CD4-positive, alpha-beta T cell (primary cell): ENCODE results near the gene DOCK4. TPM values are rescaled to one million over a fixed set of nuclear protein-coding genes. Genes with fewer than 3 reads are reported as not detected.

Experiments used
- ATAC-seq: fragments of 200-7000 bp; cut with Tn5 transposase; one replicate; pipeline ENCODE4 v1.10.0; 2022; ENCODE audit warnings: mild to moderate bottlenecking; ENCODE audit not compliant: poor library complexity
- CTCF ChIA-PET: fragments of 350-600 bp; sonication (Branson Sonifier 250); formaldehyde crosslinking; loops from one replicate; lab custom pipeline; 2021; ENCODE audit warnings: antibody characterized with exemption, inconsistent platforms; lab: Charles Lee
- POLR2A ChIA-PET: fragments of 350-600 bp; sonication (Branson Sonifier 250); formaldehyde crosslinking; loops from one replicate; lab custom pipeline; 2021; ENCODE audit warnings: antibody characterized with exemption, inconsistent platforms; lab: Charles Lee
- DNase-seq, 14 experiments: peaks; one replicate each; pipeline ENCODE4 v3.0.0-alpha.2; 2013 to 2020; ENCODE audit warnings: mixed read lengths in 2 of 14
- H3K27ac ChIP-seq, 2 donors: one replicate each; pipeline versions ENCODE4 v1.5.1 to v1.7.0; 2013; ENCODE audit warnings: low read length in 2 of 2, low read depth in 1 of 2, mild to moderate bottlenecking in 1 of 2
- H3K27me3 ChIP-seq, 2 experiments: 1 replicate in 1 of 2; 2 replicates in 1 of 2; pipeline versions ENCODE4 v1.6.1 to v1.7.0; 2013; ENCODE audit warnings: low read length in 2 of 2, control low read depth in 1 of 2, mild to moderate bottlenecking in 1 of 2, moderate library complexity in 1 of 2; ENCODE audit not compliant: insufficient read depth in 2 of 2, control insufficient read depth in 1 of 2
- H3K36me3 ChIP-seq: one replicate; pipeline ENCODE4 v1.6.1; 2013; ENCODE audit warnings: low read length, control low read depth; ENCODE audit not compliant: insufficient read depth
- H3K4me1 ChIP-seq: one replicate; pipeline ENCODE4 v1.6.1; 2013; ENCODE audit warnings: low read length, control low read depth; ENCODE audit not compliant: insufficient read depth
- H3K4me3 ChIP-seq: one replicate; pipeline ENCODE4 v1.5.1; 2013; ENCODE audit warnings: mild to moderate bottlenecking, low read length, moderate library complexity
- H3K9me3 ChIP-seq, 2 experiments: 1 replicate in 1 of 2; 2 replicates in 1 of 2; pipeline versions ENCODE4 v1.6.1 to v1.7.0; 2013; ENCODE audit warnings: low read length in 2 of 2, mild to moderate bottlenecking in 2 of 2, control low read depth in 1 of 2, moderate library complexity in 1 of 2; ENCODE audit not compliant: control insufficient read depth in 1 of 2, insufficient read depth in 1 of 2
- H3K27ac Mint-ChIP-seq: one replicate; pipeline ENCODE4 v1.8.0; 2020; ENCODE audit warnings: mixed read lengths
- H3K27me3 Mint-ChIP-seq: one replicate; pipeline ENCODE4 v1.8.0; 2021; ENCODE audit warnings: mixed read lengths
- H3K36me3 Mint-ChIP-seq: one replicate; pipeline ENCODE4 v1.8.0; 2021; ENCODE audit warnings: low read depth, mixed read lengths
- H3K4me1 Mint-ChIP-seq: one replicate; pipeline ENCODE4 v1.8.0; 2021; ENCODE audit warnings: low read depth, mixed read lengths
- H3K4me3 Mint-ChIP-seq: one replicate; pipeline ENCODE4 v1.8.0; 2020; ENCODE audit warnings: mild to moderate bottlenecking, mixed read lengths
- H3K9me3 Mint-ChIP-seq: one replicate; pipeline ENCODE4 v1.8.0; 2020; ENCODE audit warnings: mixed read lengths
- intact Hi-C, 2 experiments: fragments of 100-400 bp; cut with DNase I in 1 of 2; cut with micrococcal nuclease in 1 of 2; formaldehyde crosslinking; loops; one replicate each; pipeline versions ENCODE4 v1.15.1 to v1.9.0; 2023 to 2025; cut with DNase I, micrococcal nuclease
- total RNA-seq, 174 experiments: library from RNA in 2 of 174; stranded (reverse) in 2 of 174; gene quantifications; one replicate each; pipeline ENCODE4 v1.2.3 and lab custom pipeline; 2021 to 2026
- TF ChIP-seq, protein P1 (sequence below): fragments of 200-600 bp; IDR thresholded peaks from one replicate; pipeline ENCODE4 v1.8.0; 2022; ENCODE audit warnings: antibody characterized with exemption, mild to moderate bottlenecking

The DOCK4 gene
- total RNA-seq, 2 experiments from 2014 or later, result 0.31 to 0.38 TPM

DNA sequence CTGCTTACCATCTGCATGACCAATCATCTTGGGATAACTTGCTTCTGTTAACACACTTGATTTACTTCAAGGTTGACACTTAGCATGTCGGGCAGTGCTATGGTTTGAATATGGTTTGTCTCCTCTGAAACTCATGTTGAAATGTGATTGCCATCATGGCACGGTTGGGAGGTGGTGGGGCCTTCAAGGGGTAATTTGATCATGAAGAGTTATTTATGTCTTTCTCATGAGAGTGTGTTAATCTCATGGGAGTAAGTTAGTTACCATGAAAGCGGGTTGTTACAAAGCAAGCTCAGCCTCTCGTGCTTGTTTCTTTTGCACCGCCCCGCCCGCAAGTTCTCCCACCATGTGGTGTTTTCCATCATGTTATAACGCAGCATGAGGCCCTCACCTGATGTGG lies 163.6 kb downstream of the DOCK4 start:
- CTCF ChIA-PET, result no interaction called here

DNA sequence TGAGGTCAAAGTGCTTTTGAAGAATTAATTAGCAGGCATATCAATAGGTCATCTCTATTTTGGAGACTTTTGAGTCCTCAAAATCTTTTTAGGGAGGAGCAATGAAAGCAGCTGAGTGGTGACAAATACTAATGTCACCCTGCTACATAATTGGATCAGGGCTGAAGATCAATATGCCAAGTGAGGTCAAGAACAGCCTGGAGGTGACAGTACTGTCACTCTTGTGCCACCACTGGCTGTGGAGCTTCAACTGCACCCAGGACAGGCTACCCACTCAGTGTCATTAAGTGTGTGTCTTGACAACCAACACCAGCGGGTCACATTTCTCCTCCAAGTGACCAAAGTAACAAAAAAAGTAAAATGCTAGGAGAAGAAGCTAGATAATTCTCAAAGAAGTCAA lies 167.8 kb downstream of the DOCK4 start:
- H3K27ac Mint-ChIP-seq, result no peak overlapping the region
- ChIA-PET CTCF (no interaction called here), POLR2A (no interaction called here)
- TF ChIP-seq, protein P1, sequence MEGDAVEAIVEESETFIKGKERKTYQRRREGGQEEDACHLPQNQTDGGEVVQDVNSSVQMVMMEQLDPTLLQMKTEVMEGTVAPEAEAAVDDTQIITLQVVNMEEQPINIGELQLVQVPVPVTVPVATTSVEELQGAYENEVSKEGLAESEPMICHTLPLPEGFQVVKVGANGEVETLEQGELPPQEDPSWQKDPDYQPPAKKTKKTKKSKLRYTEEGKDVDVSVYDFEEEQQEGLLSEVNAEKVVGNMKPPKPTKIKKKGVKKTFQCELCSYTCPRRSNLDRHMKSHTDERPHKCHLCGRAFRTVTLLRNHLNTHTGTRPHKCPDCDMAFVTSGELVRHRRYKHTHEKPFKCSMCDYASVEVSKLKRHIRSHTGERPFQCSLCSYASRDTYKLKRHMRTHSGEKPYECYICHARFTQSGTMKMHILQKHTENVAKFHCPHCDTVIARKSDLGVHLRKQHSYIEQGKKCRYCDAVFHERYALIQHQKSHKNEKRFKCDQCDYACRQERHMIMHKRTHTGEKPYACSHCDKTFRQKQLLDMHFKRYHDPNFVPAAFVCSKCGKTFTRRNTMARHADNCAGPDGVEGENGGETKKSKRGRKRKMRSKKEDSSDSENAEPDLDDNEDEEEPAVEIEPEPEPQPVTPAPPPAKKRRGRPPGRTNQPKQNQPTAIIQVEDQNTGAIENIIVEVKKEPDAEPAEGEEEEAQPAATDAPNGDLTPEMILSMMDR, result no peak
- no peak overlapping the region for H3K4me3 ChIP-seq
- H3K9me3 ChIP-seq, result no peaks in the 10 kb centered on the region
- intact Hi-C loops, result no loop called here
- no peaks in the 10 kb centered on the region for H3K4me1 ChIP-seq
- H3K4me1 Mint-ChIP-seq, result no peaks in the 10 kb centered on the region
- H3K4me3 Mint-ChIP-seq, result no peak overlapping the region
- H3K36me3 Mint-ChIP-seq, result no peaks in the 10 kb centered on the region
- H3K27me3 ChIP-seq, result no peaks in the 10 kb centered on the region
- no peaks in the 10 kb centered on the region for H3K27me3 Mint-ChIP-seq
- DNase-seq, result no peak
- no peaks in the 10 kb centered on the region for H3K36me3 ChIP-seq
- no peaks in the 10 kb centered on the region for H3K9me3 Mint-ChIP-seq
- ATAC-seq, result no peak
- no peak overlapping the region for H3K27ac ChIP-seq

More for the DNA sequence above, 163.6 kb downstream of the DOCK4 start:
- H3K4me3 Mint-ChIP-seq, result no peak overlapping the region
- no peaks in the 10 kb centered on the region for H3K36me3 Mint-ChIP-seq
- H3K36me3 ChIP-seq, result no peaks in the 10 kb centered on the region
- no peaks in the 10 kb centered on the region for H3K4me1 Mint-ChIP-seq
- peaks cover 6% of the 10 kb centered on the region for H3K27me3 Mint-ChIP-seq
- DNase-seq (no peak), ATAC-seq (no peak)
- no peaks in the 10 kb centered on the region for H3K27me3 ChIP-seq
- intact Hi-C loops, result no loop called here
- POLR2A ChIA-PET, result no interaction called here
- H3K9me3 ChIP-seq, result peaks cover 0 to 2% of the 10 kb centered on the region in 2 experiments
- H3K27ac Mint-ChIP-seq, result no peak overlapping the region
- TF ChIP-seq, protein P1, result no peak
- no peak overlapping the region for H3K27ac ChIP-seq
- H3K4me3 ChIP-seq, result no peak overlapping the region
- no peaks in the 10 kb centered on the region for H3K4me1 ChIP-seq
- peaks cover 2% of the 10 kb centered on the region for H3K9me3 Mint-ChIP-seq

DNA sequence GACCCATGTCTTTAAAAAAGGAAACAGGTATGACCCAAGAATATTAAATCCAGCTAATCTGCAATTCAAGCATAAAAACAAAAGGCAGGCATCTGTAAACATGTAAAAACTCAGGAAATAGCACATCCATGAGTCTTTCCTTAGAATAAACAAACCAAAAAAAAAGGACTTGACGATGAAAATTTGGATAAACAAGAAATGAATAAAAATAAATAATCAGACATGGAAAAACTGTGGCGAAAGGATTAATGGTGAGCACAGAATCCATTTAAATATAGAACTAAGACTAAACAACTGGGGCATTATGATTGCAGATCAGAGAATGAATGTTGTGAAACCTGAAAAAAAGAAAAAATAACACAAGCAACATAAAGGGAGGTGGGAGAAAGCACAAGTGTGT lies 170.1 kb downstream of the DOCK4 start:
- DNase-seq, result no peak
- ChIA-PET CTCF (no interaction called here), POLR2A (no interaction called here)
- no peak overlapping the region for H3K4me3 Mint-ChIP-seq
- intact Hi-C loops, result no loop called here
- H3K36me3 Mint-ChIP-seq, result no peaks in the 10 kb centered on the region
- ATAC-seq, result no peak
- no peaks in the 10 kb centered on the region for H3K4me1 Mint-ChIP-seq
- Histone ChIP-seq H3K27me3 (no peaks in the 10 kb centered on the region), H3K4me3 (no peak overlapping the region), H3K27ac (no peak overlapping the region), H3K9me3 (no peaks in the 10 kb centered on the region), H3K36me3 (no peaks in the 10 kb centered on the region), H3K4me1 (no peaks in the 10 kb centered on the region)
- no peaks in the 10 kb centered on the region for H3K27me3 Mint-ChIP-seq
- no peaks in the 10 kb centered on the region for H3K9me3 Mint-ChIP-seq
- TF ChIP-seq, protein P1, result no peak
- H3K27ac Mint-ChIP-seq, result no peak overlapping the region
